MCF 10A (cell line): ENCODE data around the gene SMYD3. TPM values are rescaled to one million over a fixed set of nuclear protein-coding genes. Genes with fewer than 3 reads are reported as not detected.

Experiments
- BruUV-seq: library from RNA; stranded (reverse); fragments of 400-500 nt; replicated peaks from 2 replicates; lab custom pipeline; 2021; lab: Mats Ljungman, UMichigan
- CTCF ChIA-PET: fragments of 300-600 bp; sonication (Branson Sonifier 250); formaldehyde crosslinking; extraction: SDS; loops from one replicate; lab custom pipeline; 2021; ENCODE audit warnings: antibody characterized with exemption, inconsistent platforms; lab: Yijun Ruan, JAX
- POLR2A ChIA-PET: fragments of 300-600, 350-650 bp; sonication (Branson Sonifier 250); formaldehyde crosslinking; extraction: SDS; loops from one replicate; lab custom pipeline; 2020; ENCODE audit warnings: antibody characterized with exemption, inconsistent platforms; lab: Yijun Ruan, JAX
- DNase-seq: peaks from one replicate; pipeline ENCODE4 v3.0.0-alpha.2; 2018; ENCODE audit not compliant: unreplicated experiment
- H3K27ac Mint-ChIP-seq: one replicate; pipeline ENCODE4 v1.8.0; 2022; ENCODE audit warnings: mild to moderate bottlenecking, low read depth, mixed read lengths; ENCODE audit not compliant: unreplicated experiment
- H3K27me3 Mint-ChIP-seq: one replicate; pipeline ENCODE4 v1.8.0; 2022; ENCODE audit warnings: mixed read lengths; ENCODE audit not compliant: insufficient read depth, unreplicated experiment
- H3K36me3 Mint-ChIP-seq: one replicate; pipeline ENCODE4 v1.8.0; 2022; ENCODE audit warnings: mild to moderate bottlenecking, moderate library complexity, mixed read lengths; ENCODE audit not compliant: insufficient read depth, unreplicated experiment
- H3K4me1 Mint-ChIP-seq: one replicate; pipeline ENCODE4 v1.8.0; 2022; ENCODE audit warnings: mixed read lengths; ENCODE audit not compliant: insufficient read depth, unreplicated experiment
- H3K4me3 Mint-ChIP-seq: one replicate; pipeline ENCODE4 v1.8.0; 2022; ENCODE audit warnings: mild to moderate bottlenecking, moderate library complexity, mixed read lengths; ENCODE audit not compliant: unreplicated experiment
- H3K9me3 Mint-ChIP-seq: one replicate; pipeline ENCODE4 v1.8.0; 2022; ENCODE audit warnings: mixed read lengths; ENCODE audit not compliant: unreplicated experiment
- intact Hi-C: fragments of 100-400 bp; cut with micrococcal nuclease; formaldehyde crosslinking; loops from 2 replicates; pipeline ENCODE4 v1.14.1; 2022
- total RNA-seq: library from RNA; stranded (reverse); gene quantifications from 2 replicates; pipeline ENCODE4 v1.2.3, GENCODE V29; 2022
- TF ChIP-seq, protein P1 (sequence below): fragments of 200-600 bp; IDR thresholded peaks from one replicate; pipeline ENCODE4 v1.8.0; 2022; ENCODE audit warnings: antibody characterized with exemption, mild to moderate bottlenecking; ENCODE audit not compliant: unreplicated experiment

The SMYD3 gene
- total RNA-seq, 1 experiment from 2014 or later, result 26.9 TPM

DNA sequence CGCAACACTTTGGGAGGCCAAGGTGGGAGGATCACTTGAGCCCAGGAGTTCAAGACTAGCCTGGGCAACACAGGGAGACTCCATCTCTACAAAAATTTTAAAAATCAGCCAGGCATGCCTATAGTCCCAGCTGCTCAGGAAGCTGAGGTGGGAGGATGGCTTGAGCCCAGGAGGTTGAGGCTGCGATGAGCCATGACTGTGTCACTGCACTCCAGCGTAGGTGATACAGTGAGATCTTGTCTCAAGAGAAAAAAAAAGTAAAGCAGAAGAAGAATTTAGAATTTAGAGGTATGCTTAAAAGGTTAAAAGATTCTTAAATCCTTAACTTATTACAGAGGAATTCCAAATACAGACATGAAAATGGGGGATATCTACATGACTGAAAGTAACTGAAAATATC, 79.5 kb downstream of the SMYD3 start:
- no peaks in the 10 kb centered on the region for H3K9me3 Mint-ChIP-seq
- DNase-seq, result no peak
- intact Hi-C loops, result no loop called here
- peak overlapping the region; percentile 14 for H3K27ac Mint-ChIP-seq
- ChIA-PET POLR2A (interaction anchor here (0.7 kb wide), 1 partner anchor 1592 kb away, joined by 4 read pairs; no protein-coding TSS in a partner anchor), CTCF (interaction anchor here (0.6 to 0.8 kb wide), 4 partner anchors 28 to 1385 kb away, joined by 3 to 4 read pairs (median 3); no protein-coding TSS in a partner anchor)
- no peaks in the 10 kb centered on the region for H3K27me3 Mint-ChIP-seq
- H3K36me3 Mint-ChIP-seq, result no peaks in the 10 kb centered on the region
- no peak overlapping the region for H3K4me3 Mint-ChIP-seq
- no TSS peak for BruUV-seq
- peaks cover 25% of the 10 kb centered on the region for H3K4me1 Mint-ChIP-seq
- TF ChIP-seq, protein P1, sequence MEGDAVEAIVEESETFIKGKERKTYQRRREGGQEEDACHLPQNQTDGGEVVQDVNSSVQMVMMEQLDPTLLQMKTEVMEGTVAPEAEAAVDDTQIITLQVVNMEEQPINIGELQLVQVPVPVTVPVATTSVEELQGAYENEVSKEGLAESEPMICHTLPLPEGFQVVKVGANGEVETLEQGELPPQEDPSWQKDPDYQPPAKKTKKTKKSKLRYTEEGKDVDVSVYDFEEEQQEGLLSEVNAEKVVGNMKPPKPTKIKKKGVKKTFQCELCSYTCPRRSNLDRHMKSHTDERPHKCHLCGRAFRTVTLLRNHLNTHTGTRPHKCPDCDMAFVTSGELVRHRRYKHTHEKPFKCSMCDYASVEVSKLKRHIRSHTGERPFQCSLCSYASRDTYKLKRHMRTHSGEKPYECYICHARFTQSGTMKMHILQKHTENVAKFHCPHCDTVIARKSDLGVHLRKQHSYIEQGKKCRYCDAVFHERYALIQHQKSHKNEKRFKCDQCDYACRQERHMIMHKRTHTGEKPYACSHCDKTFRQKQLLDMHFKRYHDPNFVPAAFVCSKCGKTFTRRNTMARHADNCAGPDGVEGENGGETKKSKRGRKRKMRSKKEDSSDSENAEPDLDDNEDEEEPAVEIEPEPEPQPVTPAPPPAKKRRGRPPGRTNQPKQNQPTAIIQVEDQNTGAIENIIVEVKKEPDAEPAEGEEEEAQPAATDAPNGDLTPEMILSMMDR, result no peak

DNA sequence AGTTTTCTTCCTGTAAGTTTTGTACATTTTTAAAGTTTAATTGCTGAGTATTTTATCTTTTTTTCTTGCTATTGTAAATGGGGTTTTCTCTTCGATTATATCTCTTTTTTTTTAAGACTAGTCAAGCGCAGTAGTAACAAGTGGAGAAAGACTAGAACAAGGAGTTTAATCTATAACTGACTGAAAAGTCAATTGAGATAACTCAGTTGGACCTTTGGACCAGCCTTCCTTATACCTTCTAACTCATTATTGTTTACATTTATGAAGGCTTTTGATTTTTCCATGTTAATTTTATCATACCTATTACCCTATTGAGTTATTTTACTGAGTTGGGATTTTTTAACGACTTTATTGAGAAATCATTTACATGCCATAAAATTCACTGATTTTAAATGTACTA, 81.2 kb downstream of the SMYD3 start:
- TF ChIP-seq, protein P1, result no peak
- H3K9me3 Mint-ChIP-seq, result no peaks in the 10 kb centered on the region
- no TSS peak for BruUV-seq
- H3K36me3 Mint-ChIP-seq, result no peaks in the 10 kb centered on the region
- H3K4me1 Mint-ChIP-seq, result peaks cover 25% of the 10 kb centered on the region
- POLR2A ChIA-PET, result no interaction called here
- CTCF ChIA-PET, result interaction anchor here (0.8 to 0.9 kb wide), 3 partner anchors 12 to 24 kb away, joined by 3 to 4 read pairs (median 3); no protein-coding TSS in a partner anchor
- no peak overlapping the region for H3K27ac Mint-ChIP-seq
- no peak for DNase-seq
- intact Hi-C loops, result no loop called here
- H3K27me3 Mint-ChIP-seq, result no peaks in the 10 kb centered on the region
- no peak overlapping the region for H3K4me3 Mint-ChIP-seq

DNA sequence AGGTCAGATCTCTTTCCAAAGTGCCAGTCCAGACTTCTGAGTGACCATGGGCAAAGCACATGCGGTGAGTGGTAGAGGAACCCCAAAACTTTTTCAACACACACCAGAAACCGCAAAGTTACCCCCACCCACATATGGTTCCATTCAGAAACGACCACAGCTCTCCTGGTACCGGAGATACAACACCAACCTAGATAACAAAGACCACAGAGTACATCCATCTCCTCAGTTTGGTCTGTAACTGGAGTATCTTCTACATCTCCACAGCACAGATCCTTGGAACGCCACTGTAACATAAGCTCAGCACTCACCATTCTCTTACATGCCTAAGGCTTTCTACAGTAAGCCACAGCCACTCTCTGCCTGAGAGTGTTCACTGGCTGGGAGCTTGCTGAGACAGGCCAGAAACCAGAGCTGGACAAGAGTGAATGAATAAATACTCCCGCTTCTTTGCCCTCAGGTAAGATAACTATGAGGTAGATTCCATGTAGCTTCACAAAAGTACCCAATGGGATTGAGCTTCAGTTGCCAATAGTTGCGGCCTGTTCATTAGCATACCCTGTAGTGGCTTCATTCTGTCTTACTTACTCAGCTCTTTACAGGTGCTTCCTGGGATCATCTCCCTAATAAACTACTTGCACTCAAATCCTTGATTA, 81.8 kb downstream of the SMYD3 start:
- TF ChIP-seq, protein P1, result no peak
- Mint-ChIP-seq H3K27ac (no peak overlapping the region), H3K27me3 (no peaks in the 10 kb centered on the region), H3K4me1 (peaks cover 25% of the 10 kb centered on the region), H3K9me3 (no peaks in the 10 kb centered on the region), H3K4me3 (no peak overlapping the region), H3K36me3 (no peaks in the 10 kb centered on the region)
- intact Hi-C loops, result no loop called here
- POLR2A ChIA-PET, result interaction anchor here (1.1 to 1.3 kb wide), 3 partner anchors 10 to 176 kb away, joined by 3 to 4 read pairs (median 4); no protein-coding TSS in a partner anchor
- no TSS peak for BruUV-seq
- CTCF ChIA-PET, result interaction anchor here (0.6 to 0.9 kb wide), 4 partner anchors 12 to 24 kb away, joined by 3 to 4 read pairs (median 4); no protein-coding TSS in a partner anchor
- peak; percentile 26 for DNase-seq

DNA sequence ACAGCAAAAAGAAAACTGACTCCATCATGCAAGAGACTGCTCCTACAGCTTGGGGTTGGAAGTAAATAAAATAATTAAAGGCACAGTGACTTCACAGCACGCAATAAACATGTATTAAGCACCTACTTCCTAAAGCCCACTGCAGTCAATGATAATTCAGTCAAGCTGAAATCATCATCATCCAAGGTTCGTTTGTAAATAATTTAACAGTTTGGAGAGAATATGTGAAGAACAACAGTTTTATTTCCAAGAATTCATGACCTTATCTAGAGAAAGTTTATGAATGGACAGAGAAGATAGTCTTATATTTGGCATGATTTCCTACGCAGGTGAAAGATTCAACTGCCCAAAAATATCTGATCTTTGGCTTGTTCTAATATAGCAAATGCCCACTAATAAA, 86.8 kb downstream of the SMYD3 start:
- Mint-ChIP-seq H3K36me3 (peaks cover 6% of the 10 kb centered on the region), H3K27ac (no peak overlapping the region), H3K9me3 (peaks cover 17% of the 10 kb centered on the region), H3K4me3 (no peak overlapping the region), H3K4me1 (peaks cover 4% of the 10 kb centered on the region), H3K27me3 (no peaks in the 10 kb centered on the region)
- ChIA-PET POLR2A (interaction anchor here (0.7 kb wide), 1 partner anchor 110 kb away, joined by 3 read pairs; no protein-coding TSS in a partner anchor), CTCF (interaction anchor here (0.7 to 1.3 kb wide), 5 partner anchors 14 to 1267 kb away, joined by 3 to 6 read pairs (median 4); no protein-coding TSS in a partner anchor)
- intact Hi-C loops, result no loop called here
- no peak for DNase-seq
- no TSS peak for BruUV-seq
- TF ChIP-seq, protein P1, result no peak
